Astrocyte of the cerebellum (primary cell): ENCODE results near the gene TXNDC9.
A peak's percentile ranks its signal among the peaks of the same experiment; 100 is the strongest.
"Not testable (repeated sequence)": the region's sequence is repeated elsewhere in the genome, so short reads cannot be mapped to it uniquely, and the experiment has no call there.

ENCODE experiments used
- DNase-seq: peaks from one replicate; pipeline ENCODE4 v3.0.0-alpha.2; 2011; ENCODE audit warnings: low read depth
- H3K4me3 ChIP-seq: 2 replicates; pipeline ENCODE4 v1.5.1; 2011; ENCODE audit warnings: mild to moderate bottlenecking, low read depth, low read length, moderate library complexity
- CTCF ChIP-seq: IDR thresholded peaks from 2 replicates; pipeline ENCODE4 v1.5.1; 2012; ENCODE audit warnings: low read length, low read depth, moderate library complexity, mild to moderate bottlenecking; ENCODE audit errors: missing control alignments
- in situ Hi-C: cut with HindIII; loops from 2 replicates; pipeline ENCODE4 v1.10.0; 2017; ENCODE audit warnings: low sequenced_read_pairs

TXNDC9 gene

GRCh38 chr2:99279969-99280695 is 56.0 kb downstream of the TXNDC9 start:
- in situ Hi-C loops, result no loop called here
- no peak overlapping the region for H3K4me3 ChIP-seq
- TF ChIP-seq CTCF, result no peak
- no peak for DNase-seq

- no peak for TF ChIP-seq CTCF
- peak; percentile 83 for DNase-seq
- H3K4me3 ChIP-seq, result no peak overlapping the region
- in situ Hi-C loops, result no loop called here
Observed at GRCh38 chr2:99278793-99279291, 57.3 kb downstream of the TXNDC9 start.

- H3K4me3 ChIP-seq, DNase-seq, in situ Hi-C loops: not testable (repeated sequence)
Observed at GRCh38 chr2:99278195-99278765, 57.9 kb downstream of the TXNDC9 start.

GRCh38 chr2:99275882-99276281 is 60.3 kb downstream of the TXNDC9 start:
- no peak for DNase-seq
- no peak for TF ChIP-seq CTCF
- in situ Hi-C loops, result no loop called here
- no peak overlapping the region for H3K4me3 ChIP-seq
